ENCODE measurements around the gene FGD4.

The FGD4 gene

DNA sequence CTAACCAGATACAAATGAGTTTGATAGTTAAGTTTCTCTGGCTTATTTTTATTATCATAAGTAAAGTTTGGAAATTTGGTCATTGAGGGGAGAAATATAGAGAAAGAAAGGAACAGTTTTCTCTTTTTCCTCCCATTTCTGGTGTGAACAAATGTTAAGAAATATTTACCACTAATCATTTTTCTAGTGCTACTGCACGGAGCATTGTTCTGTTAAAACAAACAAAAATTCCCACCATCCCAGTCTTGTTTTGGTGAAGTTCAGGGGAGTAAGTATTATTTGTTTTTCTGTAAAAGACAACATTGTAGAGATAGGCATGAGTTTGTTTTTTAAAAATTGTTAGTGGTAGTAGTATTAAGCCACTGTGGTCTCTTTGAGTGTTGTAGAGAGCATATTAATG, 135.3 kb downstream of the FGD4 start:
- TF ChIP-seq, protein P1, sequence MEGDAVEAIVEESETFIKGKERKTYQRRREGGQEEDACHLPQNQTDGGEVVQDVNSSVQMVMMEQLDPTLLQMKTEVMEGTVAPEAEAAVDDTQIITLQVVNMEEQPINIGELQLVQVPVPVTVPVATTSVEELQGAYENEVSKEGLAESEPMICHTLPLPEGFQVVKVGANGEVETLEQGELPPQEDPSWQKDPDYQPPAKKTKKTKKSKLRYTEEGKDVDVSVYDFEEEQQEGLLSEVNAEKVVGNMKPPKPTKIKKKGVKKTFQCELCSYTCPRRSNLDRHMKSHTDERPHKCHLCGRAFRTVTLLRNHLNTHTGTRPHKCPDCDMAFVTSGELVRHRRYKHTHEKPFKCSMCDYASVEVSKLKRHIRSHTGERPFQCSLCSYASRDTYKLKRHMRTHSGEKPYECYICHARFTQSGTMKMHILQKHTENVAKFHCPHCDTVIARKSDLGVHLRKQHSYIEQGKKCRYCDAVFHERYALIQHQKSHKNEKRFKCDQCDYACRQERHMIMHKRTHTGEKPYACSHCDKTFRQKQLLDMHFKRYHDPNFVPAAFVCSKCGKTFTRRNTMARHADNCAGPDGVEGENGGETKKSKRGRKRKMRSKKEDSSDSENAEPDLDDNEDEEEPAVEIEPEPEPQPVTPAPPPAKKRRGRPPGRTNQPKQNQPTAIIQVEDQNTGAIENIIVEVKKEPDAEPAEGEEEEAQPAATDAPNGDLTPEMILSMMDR (conservative IDR thresholded peaks at IDR 0.05; ENCODE audit: low read length) = no peak
- TF ChIP-seq EZH2phosphoT487 (IDR thresholded peaks at IDR 0.05; ENCODE audit: borderline replicate concordance) = no peak
- no peaks in the 10 kb centered on the region for H3K9me2 ChIP-seq (replicated peaks; ENCODE audit: low read depth, low read length)
- H2AFZ ChIP-seq (ENCODE audit: low read length) = peak overlapping the region; percentile 58
- peak overlapping the region; percentile 84 for H3K4me2 ChIP-seq (ENCODE audit: low read depth, low read length, poor library complexity, severe bottlenecking)
- peaks cover 33% of the 10 kb centered on the region for H3K4me1 ChIP-seq (ENCODE audit: insufficient read depth, low read length, poor library complexity, severe bottlenecking)
- peak overlapping the region; percentile 68 for H3K9ac ChIP-seq (ENCODE audit: low read depth, low read length, poor library complexity, severe bottlenecking)
- no peaks in the 10 kb centered on the region for H3K36me3 ChIP-seq (ENCODE audit: insufficient read depth, low read length)
- no peaks in the 10 kb centered on the region for H3K9me3 ChIP-seq (ENCODE audit: insufficient read depth, low read depth, low read length)
- H4K20me1 ChIP-seq (ENCODE audit: insufficient read depth, low read length, poor library complexity, severe bottlenecking) = no peaks in the 10 kb centered on the region
- H3F3A ChIP-seq (ENCODE audit: low read depth) = no peaks in the 10 kb centered on the region
- no peaks in the 10 kb centered on the region for H3K27me3 ChIP-seq (ENCODE audit: insufficient read depth, low read length, poor library complexity, severe bottlenecking)
- H3K79me2 ChIP-seq (ENCODE audit: insufficient read depth, low read length) = no peaks in the 10 kb centered on the region
- H3K4me3 ChIP-seq (ENCODE audit: low read length, poor library complexity, severe bottlenecking) = peak overlapping the region; percentile 74

DNA sequence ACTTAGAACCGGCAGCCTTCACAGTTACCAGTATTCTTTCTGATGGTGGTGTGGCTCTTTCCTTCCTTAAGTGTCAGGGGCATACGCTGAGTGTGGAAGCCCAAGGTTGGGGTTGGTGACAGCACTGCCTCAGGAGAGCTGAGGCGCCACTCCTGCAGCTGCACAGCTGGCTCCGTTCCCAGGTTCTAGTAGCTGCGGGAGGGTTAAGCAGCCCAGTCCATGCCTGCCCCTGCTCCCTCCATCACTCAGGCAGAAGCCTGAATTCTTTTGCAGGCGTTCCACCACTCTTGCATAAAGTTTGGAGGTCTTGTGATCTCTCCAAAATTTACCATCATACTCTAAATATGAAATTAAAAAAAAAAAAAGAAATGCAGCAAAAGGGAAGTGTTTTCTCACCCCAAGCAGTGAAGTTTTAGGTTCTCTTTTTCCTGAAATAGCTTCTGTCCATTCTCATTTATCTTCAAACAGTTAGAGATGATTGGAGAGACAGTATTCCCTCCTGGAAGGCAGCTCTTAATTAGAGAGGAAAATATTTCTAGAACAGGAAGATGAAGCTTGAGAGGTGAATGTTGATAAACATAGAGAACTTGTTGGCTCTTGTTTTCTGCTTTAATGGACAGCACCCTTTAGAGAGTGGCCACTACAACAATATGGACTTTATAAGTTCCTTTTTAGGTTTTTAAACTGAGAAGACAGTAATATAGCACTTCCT, 136.1 kb downstream of the FGD4 start:
- no peaks in the 10 kb centered on the region for H3K36me3 ChIP-seq (ENCODE audit: insufficient read depth, low read length)
- H2AFZ ChIP-seq (ENCODE audit: low read length) = peak overlapping the region; percentile 58
- peak overlapping the region; percentile 68 for H3K9ac ChIP-seq (ENCODE audit: low read depth, low read length, poor library complexity, severe bottlenecking)
- no peaks in the 10 kb centered on the region for H3K9me3 ChIP-seq (ENCODE audit: insufficient read depth, low read depth, low read length)
- TF ChIP-seq EZH2phosphoT487 (IDR thresholded peaks at IDR 0.05; ENCODE audit: borderline replicate concordance) = no peak
- TF ChIP-seq, protein P1 (conservative IDR thresholded peaks at IDR 0.05; ENCODE audit: low read length) = no peak
- peak overlapping the region; percentile 84 for H3K4me2 ChIP-seq (ENCODE audit: low read depth, low read length, poor library complexity, severe bottlenecking)
- peak overlapping the region; percentile 74 for H3K4me3 ChIP-seq (ENCODE audit: low read length, poor library complexity, severe bottlenecking)
- no peaks in the 10 kb centered on the region for H3K79me2 ChIP-seq (ENCODE audit: insufficient read depth, low read length)
- no peaks in the 10 kb centered on the region for H3K27me3 ChIP-seq (ENCODE audit: insufficient read depth, low read length, poor library complexity, severe bottlenecking)
- H3F3A ChIP-seq (ENCODE audit: low read depth) = no peaks in the 10 kb centered on the region
- no peaks in the 10 kb centered on the region for H4K20me1 ChIP-seq (ENCODE audit: insufficient read depth, low read length, poor library complexity, severe bottlenecking)
- H3K4me1 ChIP-seq (ENCODE audit: insufficient read depth, low read length, poor library complexity, severe bottlenecking) = peaks cover 33% of the 10 kb centered on the region
- no peaks in the 10 kb centered on the region for H3K9me2 ChIP-seq (replicated peaks; ENCODE audit: low read depth, low read length)

DNA sequence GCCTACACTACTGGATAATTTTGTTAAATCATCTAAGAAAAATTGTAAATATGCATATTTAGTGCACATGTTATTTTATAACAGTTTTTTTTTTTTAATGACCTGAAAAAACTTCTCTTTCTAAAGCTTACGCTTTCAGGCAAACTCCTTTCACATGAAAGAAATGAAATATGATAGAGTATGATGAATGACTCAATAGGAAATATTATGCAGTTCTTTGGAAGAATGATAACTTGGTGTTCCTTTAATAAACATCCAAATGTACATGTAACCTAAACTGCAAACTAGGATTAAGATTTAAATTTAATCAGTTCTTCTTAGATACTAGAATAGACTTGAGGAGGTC, 136.6 kb downstream of the FGD4 start:
- peaks cover 33% of the 10 kb centered on the region for H3K4me1 ChIP-seq (ENCODE audit: insufficient read depth, low read length, poor library complexity, severe bottlenecking)
- no peaks in the 10 kb centered on the region for H3K9me3 ChIP-seq (ENCODE audit: insufficient read depth, low read depth, low read length)
- no peaks in the 10 kb centered on the region for H3F3A ChIP-seq (ENCODE audit: low read depth)
- H3K9me2 ChIP-seq (replicated peaks; ENCODE audit: low read depth, low read length) = no peaks in the 10 kb centered on the region
- peak overlapping the region; percentile 84 for H3K4me2 ChIP-seq (ENCODE audit: low read depth, low read length, poor library complexity, severe bottlenecking)
- no peak overlapping the region for H2AFZ ChIP-seq (ENCODE audit: low read length)
- no peaks in the 10 kb centered on the region for H3K27me3 ChIP-seq (ENCODE audit: insufficient read depth, low read length, poor library complexity, severe bottlenecking)
- peak overlapping the region; percentile 68 for H3K9ac ChIP-seq (ENCODE audit: low read depth, low read length, poor library complexity, severe bottlenecking)
- H3K79me2 ChIP-seq (ENCODE audit: insufficient read depth, low read length) = no peaks in the 10 kb centered on the region
- TF ChIP-seq, protein P1 (conservative IDR thresholded peaks at IDR 0.05; ENCODE audit: low read length) = no peak
- TF ChIP-seq EZH2phosphoT487 (IDR thresholded peaks at IDR 0.05; ENCODE audit: borderline replicate concordance) = no peak
- no peaks in the 10 kb centered on the region for H3K36me3 ChIP-seq (ENCODE audit: insufficient read depth, low read length)
- H3K4me3 ChIP-seq (ENCODE audit: low read length, poor library complexity, severe bottlenecking) = peak overlapping the region; percentile 74
- no peaks in the 10 kb centered on the region for H4K20me1 ChIP-seq (ENCODE audit: insufficient read depth, low read length, poor library complexity, severe bottlenecking)
